Measurements from ENCODE around the gene BPIFB3. TPM values are rescaled to one million over a fixed set of nuclear protein-coding genes. Genes with fewer than 3 reads are reported as not detected.

The BPIFB3 gene
- total and polyA plus RNA-seq, 3 donors from 2014 or later, result 0.47 to 0.87 (median 0.74) TPM

- Histone ChIP-seq H3K9me3 (no peaks in the 10 kb centered on the region), H3K27ac (no peak within 1 kb of the TSS), H3K36me3 (ENCODE audit: low read depth, missing control alignments) (no peaks in the 10 kb centered on the region), H3K27me3 (no peaks in the 10 kb centered on the region), H3K4me3 (no peak within 1 kb of the TSS), H3K4me1 (no peaks in the 10 kb centered on the region)
- DNase-seq, result no peak
- intact Hi-C loops (cut with DNase I; ENCODE audit: low total_unique reads), result no loop called here
- 67 to 98% methylated on average over 3 to 10 of the region's 10 CpGs for WGBS, 2 donors
- no peak for TF ChIP-seq POLR2A (IDR thresholded peaks at IDR 0.05)
- TF ChIP-seq CTCF (IDR thresholded peaks at IDR 0.05), result no peak
These were observed 22.2 kb upstream of the BPIFB3 start, which contains the start of gene BPIFB6 for GRCh38 chr20:33031531-33031930. Gene BPIFB6, plus strand, starts transcription at chr20:33031648. Its CDS starts 0 bp downstream, at chr20:33031648.

GRCh38 chr20:33032555-33032954 lies 21.1 kb upstream of the BPIFB3 start:
- 86 to 93% methylated on average over 6 of the region's 6 CpGs for WGBS, 2 donors
- H3K27me3 ChIP-seq, result no peaks in the 10 kb centered on the region
- no peak overlapping the region for H3K27ac ChIP-seq
- no peak overlapping the region for H3K4me3 ChIP-seq
- no peak for DNase-seq
- TF ChIP-seq CTCF (IDR thresholded peaks at IDR 0.05) (no peak), POLR2A (IDR thresholded peaks at IDR 0.05) (no peak)
- H3K9me3 ChIP-seq, result no peaks in the 10 kb centered on the region
- H3K4me1 ChIP-seq, result no peaks in the 10 kb centered on the region
- intact Hi-C loops (cut with DNase I; ENCODE audit: low total_unique reads), result no loop called here
- no peaks in the 10 kb centered on the region for H3K36me3 ChIP-seq (ENCODE audit: low read depth, missing control alignments)

- TF ChIP-seq POLR2A (IDR thresholded peaks at IDR 0.05), result no peak
- TF ChIP-seq CTCF (IDR thresholded peaks at IDR 0.05), result no peak
- Histone ChIP-seq H3K9me3 (no peaks in the 10 kb centered on the region), H3K36me3 (ENCODE audit: low read depth, missing control alignments) (no peaks in the 10 kb centered on the region), H3K4me1 (no peaks in the 10 kb centered on the region), H3K27ac (no peak overlapping the region), H3K27me3 (no peaks in the 10 kb centered on the region), H3K4me3 (no peak overlapping the region)
- no peak for DNase-seq
- intact Hi-C loops (cut with DNase I; ENCODE audit: low total_unique reads), result no loop called here
- 59 to 66% methylated on average over 5 of the region's 5 CpGs for WGBS, 2 donors
These were observed 20.3 kb upstream of the BPIFB3 start for GRCh38 chr20:33033381-33033780.

GRCh38 chr20:33034115-33034514 lies 19.6 kb upstream of the BPIFB3 start:
- intact Hi-C loops (cut with DNase I; ENCODE audit: low total_unique reads), result no loop called here
- H3K27me3 ChIP-seq, result no peaks in the 10 kb centered on the region
- H3K9me3 ChIP-seq, result no peaks in the 10 kb centered on the region
- H3K27ac ChIP-seq, result no peak overlapping the region
- 72 to 76% methylated on average over 5 of the region's 5 CpGs for WGBS, 2 donors
- H3K4me1 ChIP-seq, result peaks cover 6% of the 10 kb centered on the region
- TF ChIP-seq POLR2A (IDR thresholded peaks at IDR 0.05) (no peak), CTCF (IDR thresholded peaks at IDR 0.05) (no peak)
- DNase-seq, result no peak
- H3K4me3 ChIP-seq, result no peak overlapping the region
- H3K36me3 ChIP-seq (ENCODE audit: low read depth, missing control alignments), result no peaks in the 10 kb centered on the region

- Histone ChIP-seq H3K4me3 (no peak overlapping the region), H3K36me3 (ENCODE audit: low read depth, missing control alignments) (no peaks in the 10 kb centered on the region), H3K27me3 (no peaks in the 10 kb centered on the region), H3K4me1 (peaks cover 6% of the 10 kb centered on the region), H3K9me3 (no peaks in the 10 kb centered on the region), H3K27ac (no peak overlapping the region)
- intact Hi-C loops (cut with DNase I; ENCODE audit: low total_unique reads), result no loop called here
- DNase-seq, result no peak
- TF ChIP-seq CTCF (IDR thresholded peaks at IDR 0.05) (no peak), POLR2A (IDR thresholded peaks at IDR 0.05) (no peak)
- WGBS, 2 donors, result 86 to 87% methylated on average over 6 of the region's 6 CpGs
These were observed 18.7 kb upstream of the BPIFB3 start for GRCh38 chr20:33034901-33035492.
